ENCODE data around the gene SLC9A4.
"Not testable (repeated sequence)": the region's sequence is repeated elsewhere in the genome, so short reads cannot be mapped to it uniquely, and the experiment has no call there.

Gene SLC9A4

GRCh38 chr2:102547462-102547861 is 74.4 kb downstream of the SLC9A4 start:
- DNase-seq (ENCODE audit: low read depth in 2 of 3, low spot score in 1 of 3): no peak

GRCh38 chr2:102549027-102549426 is 76.0 kb downstream of the SLC9A4 start:
- no peak for DNase-seq (ENCODE audit: low read depth in 2 of 3, low spot score in 1 of 3)

GRCh38 chr2:102550151-102550550 is 77.1 kb downstream of the SLC9A4 start:
- no peak for DNase-seq (ENCODE audit: low read depth in 2 of 3, low spot score in 1 of 3)

- no peak for DNase-seq (ENCODE audit: low read depth in 2 of 3, low spot score in 1 of 3)
Measured at GRCh38 chr2:102551329-102552096, 78.5 kb downstream of the SLC9A4 start.

GRCh38 chr2:102553601-102554000 is 80.6 kb downstream of the SLC9A4 start:
- no peak for DNase-seq (ENCODE audit: low read depth in 2 of 3, low spot score in 1 of 3)

GRCh38 chr2:102558463-102558862 is 85.4 kb downstream of the SLC9A4 start:
- no peak for DNase-seq (ENCODE audit: low read depth in 2 of 3, low spot score in 1 of 3)

GRCh38 chr2:102562542-102562941 is 89.5 kb downstream of the SLC9A4 start:
- not testable (repeated sequence) for DNase-seq (ENCODE audit: low read depth in 2 of 3, low spot score in 1 of 3)

GRCh38 chr2:102575888-102576287 is 102.9 kb downstream of the SLC9A4 start:
- no peak for DNase-seq (ENCODE audit: low read depth in 2 of 3, low spot score in 1 of 3)

GRCh38 chr2:102578376-102578775 is 105.3 kb downstream of the SLC9A4 start:
- no peak for DNase-seq (ENCODE audit: low read depth in 2 of 3, low spot score in 1 of 3)

GRCh38 chr2:102581911-102582310 is 108.9 kb downstream of the SLC9A4 start:
- DNase-seq (ENCODE audit: low read depth in 2 of 3, low spot score in 1 of 3): no peak

- DNase-seq (ENCODE audit: low read depth in 2 of 3, low spot score in 1 of 3): no peak
Measured at GRCh38 chr2:102582845-102583244, 109.8 kb downstream of the SLC9A4 start.
